CD4-positive, alpha-beta T cell treated with Interleukin-4 for 4 hours (primary cell): ENCODE data around the gene PSMB9.
"Not testable (repeated sequence)": the region's sequence is repeated elsewhere in the genome, so short reads cannot be mapped to it uniquely, and the experiment has no call there.

Experiments used
- DNase-seq: peaks from one replicate; pipeline ENCODE4 v3.0.0-alpha.2; 2020

The PSMB9 gene

DNA sequence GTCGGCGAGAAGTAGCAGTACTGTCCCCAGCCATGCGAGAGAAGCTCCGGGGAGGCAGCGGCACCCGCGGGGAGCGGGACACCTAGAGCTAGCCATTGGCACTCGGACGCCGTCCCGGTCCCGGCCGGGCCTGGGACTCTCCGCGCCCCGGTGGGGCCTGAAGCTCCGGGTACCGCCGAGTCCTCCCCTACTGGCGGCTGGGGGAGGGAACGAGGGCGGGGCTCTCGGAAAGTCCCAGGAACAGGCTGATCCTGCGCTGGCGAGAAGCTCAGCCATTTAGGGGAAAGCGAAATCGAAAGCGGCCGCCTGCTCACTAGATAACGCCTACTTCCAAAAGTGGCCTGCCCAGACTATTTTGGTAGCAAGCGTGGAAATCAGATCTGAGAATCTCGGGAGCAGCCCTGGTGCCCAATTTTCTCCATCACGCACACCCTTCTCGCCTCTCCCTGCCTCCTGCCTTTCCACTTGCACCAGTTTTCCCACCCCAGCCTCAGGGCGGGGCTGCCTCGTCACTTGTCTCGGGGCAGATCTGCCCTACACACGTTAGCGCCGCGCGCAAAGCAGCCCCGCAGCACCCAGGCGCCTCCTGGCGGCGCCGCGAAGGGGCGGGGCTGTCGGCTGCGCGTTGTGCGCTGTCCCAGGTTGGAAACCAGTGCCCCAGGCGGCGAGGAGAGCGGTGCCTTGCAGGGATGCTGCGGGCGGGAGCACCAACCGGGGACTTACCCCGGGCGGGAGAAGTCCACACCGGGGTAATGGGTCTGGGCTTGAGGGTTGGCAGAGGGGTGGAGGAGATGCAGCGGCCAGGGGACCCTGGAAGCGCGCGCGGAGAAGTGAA lies at the start of gene PSMB9, which contains the start of gene TAP1:
TSS of gene PSMB9 (plus strand) at position 652 of the 835 bp plus-strand sequence. CDS start at position 690, 38 bp downstream.
TSS of gene TAP1 (minus strand) at position 164 of the 835 bp plus-strand sequence. CDS start at position 96, 68 bp downstream.
- DNase-seq, result peak; percentile 95

DNA sequence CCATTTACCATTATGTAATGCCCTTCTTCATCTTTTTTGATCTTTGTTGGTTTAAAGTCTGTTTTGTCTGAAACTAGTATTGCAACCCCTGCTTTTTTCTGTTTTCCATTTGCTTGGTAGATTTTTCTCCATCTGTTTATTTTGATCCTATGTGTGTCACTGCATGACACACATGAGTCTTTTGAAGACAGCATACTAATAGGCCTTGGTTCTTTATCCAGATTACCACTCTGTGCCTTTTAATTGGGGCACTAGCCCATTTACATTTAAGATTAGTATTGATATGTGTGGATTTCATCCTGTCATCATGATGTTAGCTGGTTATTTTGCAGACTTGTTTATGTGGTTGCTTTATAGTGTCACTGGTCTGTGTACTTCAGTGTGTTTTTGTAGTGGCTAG lies 48.6 kb upstream of the PSMB9 start:
- not testable (repeated sequence) for DNase-seq

DNA sequence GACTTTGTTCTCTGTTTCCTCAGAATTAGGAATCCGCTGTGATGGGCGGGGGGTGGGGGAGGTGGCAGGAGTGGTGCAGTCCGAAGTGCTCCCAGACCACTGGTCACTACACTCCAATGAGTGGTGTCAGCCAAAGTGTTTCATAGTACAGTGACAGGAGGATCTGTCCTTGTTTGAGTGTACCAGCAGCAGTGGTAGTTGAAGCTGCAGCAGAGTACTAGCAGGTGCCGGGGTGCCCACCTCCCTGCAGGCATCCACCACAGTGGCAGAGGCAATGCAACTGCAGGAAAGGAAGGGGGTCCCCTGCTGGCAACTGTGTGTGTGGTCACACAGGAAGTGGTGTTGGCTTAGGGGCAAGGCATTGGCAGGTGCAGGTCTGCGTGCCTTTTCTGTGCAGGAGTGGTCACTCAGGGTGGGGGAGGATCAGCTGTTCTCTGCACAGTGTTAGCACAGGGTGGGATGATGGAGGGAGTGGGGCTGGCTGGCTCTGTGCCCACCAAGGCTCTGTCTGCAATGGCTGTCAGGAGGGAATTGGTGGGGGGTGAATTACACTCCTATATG lies 46.9 kb upstream of the PSMB9 start:
- DNase-seq, result no peak

DNA sequence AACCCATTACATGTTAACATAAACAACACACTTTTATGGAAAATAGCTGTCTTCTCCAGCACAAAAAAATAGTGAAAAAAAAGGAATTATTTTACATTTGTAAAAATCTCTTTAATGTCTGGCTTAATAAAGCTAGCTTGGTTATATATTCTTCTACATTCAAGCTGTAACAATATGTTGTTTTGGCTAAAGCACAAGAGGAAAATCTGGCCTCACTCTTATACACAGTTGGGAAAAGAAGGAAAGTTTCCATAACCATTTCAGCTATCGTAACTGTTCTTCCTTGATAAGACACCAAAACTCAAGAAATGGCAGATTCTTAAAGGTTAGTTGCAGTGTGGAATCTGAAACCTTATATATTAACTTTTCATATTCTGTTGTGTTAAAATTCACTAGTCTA lies 44.8 kb upstream of the PSMB9 start:
- no peak for DNase-seq

DNA sequence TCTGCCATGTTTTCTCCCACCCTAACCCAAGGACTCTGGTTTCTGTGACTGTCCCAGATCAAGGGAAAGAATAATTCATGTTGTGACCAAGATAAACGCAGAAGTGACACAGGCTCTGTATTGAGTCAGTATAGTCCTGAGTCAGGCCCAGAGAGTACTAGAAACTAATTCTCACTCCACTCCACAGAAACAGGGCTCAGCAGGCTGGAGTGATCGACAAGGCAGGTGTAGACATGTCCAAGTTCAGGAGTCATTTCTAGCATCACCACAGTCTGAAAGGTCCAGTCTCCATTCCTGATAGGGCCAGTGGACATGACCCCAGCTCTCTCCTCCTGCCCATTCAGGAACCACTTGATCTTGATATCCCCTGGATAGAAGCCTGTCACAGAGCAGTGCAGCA lies 39.8 kb upstream of the PSMB9 start:
- no peak for DNase-seq

DNA sequence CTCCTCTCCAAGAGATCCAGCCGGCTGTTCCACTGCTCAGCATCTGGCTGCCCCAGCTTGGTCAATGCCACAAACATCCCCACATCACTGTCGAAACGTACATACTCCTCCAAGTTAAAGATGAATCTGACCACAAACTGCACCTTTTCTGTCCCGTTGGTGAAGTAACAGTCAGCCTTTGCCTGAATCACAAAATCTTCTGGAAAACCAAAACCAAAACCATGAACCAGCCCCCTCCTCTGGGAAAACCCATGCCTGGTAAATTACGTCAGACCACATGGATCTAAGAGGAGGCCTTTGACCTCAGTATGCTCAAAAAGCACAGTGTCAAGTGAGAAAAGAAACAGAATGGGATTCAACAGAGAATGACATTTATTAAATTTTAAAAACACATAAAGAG lies 38.9 kb upstream of the PSMB9 start:
- DNase-seq, result no peak

DNA sequence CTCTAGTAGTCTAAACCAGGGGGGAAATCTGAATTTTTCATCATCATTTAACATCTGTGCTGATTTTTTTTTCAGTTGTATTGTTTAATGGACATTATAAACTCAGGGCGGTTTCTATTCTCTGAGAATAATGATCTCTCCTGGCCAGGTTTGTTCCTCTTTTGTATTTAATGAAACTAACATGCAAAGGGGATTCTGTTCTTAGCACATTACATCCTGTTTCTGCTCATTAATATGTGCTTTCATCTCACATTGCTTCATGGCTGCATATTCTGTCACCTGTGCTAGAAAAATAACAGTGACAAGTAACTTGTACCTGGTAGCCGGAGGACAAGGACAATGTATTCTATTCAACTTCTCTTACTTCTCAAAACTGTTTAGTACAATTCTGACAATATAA lies 38.0 kb upstream of the PSMB9 start:
- DNase-seq, result no peak

DNA sequence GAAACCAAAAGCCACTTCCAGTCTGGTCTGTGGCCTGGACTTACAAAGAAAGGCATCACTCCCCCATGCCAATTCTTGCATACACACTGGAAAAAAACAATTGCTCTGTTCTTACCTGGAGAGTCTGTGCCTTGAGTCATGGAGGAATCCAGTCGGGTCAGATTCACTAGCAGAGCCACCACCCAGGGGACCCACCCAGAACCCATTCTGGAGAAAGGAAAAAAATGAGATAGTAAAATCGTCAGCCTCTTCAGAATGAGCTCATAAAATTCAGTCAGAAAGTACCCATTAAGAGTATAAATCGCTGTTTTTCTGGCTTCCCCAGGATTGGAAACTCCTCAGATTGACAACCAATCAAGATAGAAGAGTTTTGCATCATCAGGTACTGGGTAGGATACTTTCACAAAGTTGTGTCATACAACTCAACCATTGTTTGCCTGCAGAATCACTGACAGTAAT lies 37.2 kb upstream of the PSMB9 start, which contains the start of gene HLA-DOB:
TSS of gene HLA-DOB (minus strand) at position 257 of the 459 bp plus-strand sequence. CDS start at position 206, 51 bp downstream.
- peak; percentile 31 for DNase-seq

DNA sequence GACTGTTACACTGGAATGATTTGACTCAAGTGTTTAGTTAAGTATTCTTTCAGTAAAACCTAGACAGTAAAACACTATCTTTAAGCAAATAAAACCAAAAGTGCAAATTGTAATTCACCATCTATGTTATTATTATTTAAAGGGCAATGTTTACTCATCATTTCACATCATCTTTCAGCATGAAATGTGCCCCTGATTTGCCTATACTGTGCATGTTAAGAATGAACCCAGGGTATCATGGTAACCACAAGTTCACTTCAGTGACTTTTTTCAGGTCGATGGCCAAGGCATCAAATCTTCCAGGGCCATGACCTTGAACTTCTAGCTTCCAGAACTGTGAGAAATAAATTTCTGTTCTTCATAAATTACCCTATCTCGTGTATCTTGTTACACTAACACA lies 35.1 kb upstream of the PSMB9 start:
- no peak for DNase-seq

DNA sequence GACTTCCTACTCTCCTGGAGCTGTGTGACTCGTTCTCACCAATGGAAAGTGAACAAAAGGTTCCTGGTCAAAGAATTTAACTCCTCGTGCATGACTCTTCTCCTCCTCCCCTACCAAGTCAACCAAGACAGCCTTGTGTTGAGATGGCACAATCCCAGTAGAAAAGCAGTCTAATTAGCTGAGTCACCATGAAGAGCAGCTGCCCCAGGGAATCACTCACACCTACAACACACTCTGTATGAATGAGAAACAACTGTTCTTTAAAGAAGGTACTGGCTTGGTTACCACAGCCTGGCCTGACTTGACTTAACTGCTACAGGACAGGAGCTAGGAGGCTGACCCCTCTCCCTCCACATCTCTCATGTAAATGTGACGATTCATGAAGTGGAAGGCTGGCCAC lies 34.3 kb upstream of the PSMB9 start:
- DNase-seq, result no peak

DNA sequence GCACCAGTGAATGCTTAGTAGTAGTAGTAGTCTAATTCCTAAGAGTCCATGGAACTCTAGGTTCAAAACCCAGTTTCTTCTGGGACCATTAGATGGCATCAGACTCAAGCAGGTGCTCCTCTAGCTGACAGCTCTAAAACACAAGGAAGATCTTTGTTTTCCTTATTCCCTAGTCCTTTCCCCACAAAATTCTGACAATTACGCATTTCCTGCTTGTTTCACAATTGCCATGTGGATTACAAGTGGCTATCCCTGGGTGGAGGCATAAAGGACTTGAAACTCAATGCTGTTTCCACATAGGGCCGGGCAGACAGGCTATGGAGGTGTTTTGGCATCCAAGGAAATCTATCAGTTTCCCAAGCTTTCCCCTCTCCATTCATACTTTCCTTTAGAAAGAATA lies 28.0 kb upstream of the PSMB9 start:
- DNase-seq, result no peak

DNA sequence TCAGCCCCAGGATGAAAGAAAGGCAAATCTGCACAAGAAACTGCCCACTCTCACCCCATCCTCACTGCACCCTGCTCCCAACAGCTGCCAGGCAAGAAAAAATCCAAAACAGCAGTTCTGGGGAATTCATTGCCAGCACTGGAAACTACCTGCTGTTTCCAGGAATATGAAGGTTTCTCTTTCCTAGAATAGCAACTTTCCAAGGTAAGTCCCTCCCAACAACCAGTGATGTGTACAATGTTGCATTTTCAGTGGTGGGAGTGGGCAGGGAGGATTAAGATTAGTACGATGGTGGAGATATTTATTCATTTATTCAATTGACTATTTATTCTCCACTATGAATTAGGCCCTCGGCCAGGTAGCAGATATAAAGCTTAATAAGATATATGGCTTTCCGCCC lies 27.0 kb upstream of the PSMB9 start:
- no peak for DNase-seq

DNA sequence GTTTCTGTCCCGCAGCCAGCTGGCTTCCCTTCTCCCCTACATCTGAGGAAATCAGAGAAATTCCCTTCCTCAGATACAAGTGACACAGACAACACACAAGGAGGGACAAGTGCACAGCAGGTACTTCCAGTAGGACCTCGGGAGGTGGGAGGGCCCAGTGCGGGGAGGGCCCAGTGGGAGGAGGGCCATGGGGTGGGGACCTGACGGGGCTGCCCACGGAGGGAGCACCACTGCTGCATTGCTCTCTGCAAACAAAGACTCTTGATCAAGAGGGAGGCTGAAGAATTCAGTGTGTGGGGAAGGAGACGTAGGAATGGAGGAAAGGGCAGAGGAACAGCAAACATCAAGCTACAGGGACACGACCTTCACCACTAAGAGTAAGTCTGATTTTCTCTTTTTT lies 24.5 kb upstream of the PSMB9 start:
- no peak for DNase-seq

DNA sequence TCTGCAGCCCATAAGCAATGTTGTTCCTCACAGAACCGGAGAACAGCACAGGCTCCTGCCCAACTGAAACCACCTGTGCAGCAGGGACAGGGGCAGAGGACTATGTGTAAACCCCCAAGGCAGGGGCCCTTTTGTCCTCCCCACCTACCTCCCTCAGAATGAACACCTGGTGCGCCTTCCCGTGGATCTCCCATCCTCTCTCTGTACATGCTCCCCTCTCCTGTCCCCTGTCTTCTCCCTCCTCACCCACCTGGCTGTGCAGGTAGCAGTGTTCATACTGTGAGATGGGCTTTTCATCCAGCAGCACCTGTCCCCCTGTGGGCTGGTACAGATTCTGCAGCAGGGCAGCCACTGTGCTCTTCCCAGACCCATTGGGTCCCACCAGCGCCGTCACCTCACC lies 24.0 kb upstream of the PSMB9 start:
- DNase-seq, result no peak

DNA sequence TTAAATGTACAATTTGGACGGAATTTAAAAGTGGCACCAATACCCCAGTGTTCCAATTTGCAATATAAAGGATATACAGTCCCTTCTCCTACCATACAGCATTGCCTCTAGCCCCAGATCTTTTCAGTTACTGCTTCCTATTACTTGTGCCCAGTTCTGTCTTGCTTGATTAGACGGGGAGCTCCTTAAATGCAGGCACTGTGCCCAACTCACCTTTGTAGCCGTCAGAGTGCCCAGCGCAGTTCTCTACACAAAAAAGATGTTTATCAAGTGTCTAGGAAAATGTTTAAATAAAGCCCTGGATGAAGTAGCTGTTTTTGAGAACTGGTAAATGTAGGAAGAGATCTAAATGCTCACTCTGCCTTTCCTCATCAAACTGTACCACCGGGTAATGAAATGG lies 23.1 kb upstream of the PSMB9 start:
- no peak for DNase-seq

DNA sequence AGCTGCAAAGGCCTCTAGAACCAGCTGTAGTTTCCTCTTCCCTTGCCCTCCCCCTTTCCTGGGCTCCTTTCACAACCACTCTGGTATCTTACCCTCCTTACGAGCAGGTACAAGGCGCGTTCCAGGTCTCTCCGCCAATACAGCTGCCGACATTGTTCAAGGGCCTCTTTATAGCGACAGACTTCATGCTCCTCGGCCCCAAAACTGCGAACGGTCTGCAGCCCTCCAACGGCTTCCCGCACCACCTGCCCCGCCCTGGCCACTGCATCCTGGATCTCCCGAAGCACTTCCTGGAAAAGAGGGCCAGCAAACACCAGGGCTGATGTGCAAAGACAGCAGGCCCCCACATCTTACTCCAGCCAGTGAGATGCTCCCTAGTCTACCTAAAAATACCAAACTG lies 21.5 kb upstream of the PSMB9 start:
- DNase-seq, result no peak

DNA sequence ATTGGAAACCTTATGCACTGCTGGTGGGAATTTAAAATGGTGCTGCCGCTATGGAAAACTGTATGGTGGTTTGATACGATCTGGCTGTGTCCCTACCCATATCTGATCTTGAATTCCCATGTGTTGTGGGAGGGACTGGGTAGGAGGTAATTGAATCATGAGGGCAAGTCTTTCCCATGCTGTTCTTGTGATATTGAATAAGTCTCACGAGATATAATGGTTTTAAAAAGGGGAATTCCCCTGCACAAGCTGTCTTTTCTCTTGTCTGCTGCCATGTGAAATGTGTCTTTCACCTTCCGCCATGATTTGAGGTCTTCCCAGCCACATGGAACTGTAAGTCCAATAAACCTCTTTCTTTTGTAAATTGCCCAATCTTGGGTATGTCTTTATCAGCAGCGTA lies 20.3 kb upstream of the PSMB9 start:
- no peak for DNase-seq

DNA sequence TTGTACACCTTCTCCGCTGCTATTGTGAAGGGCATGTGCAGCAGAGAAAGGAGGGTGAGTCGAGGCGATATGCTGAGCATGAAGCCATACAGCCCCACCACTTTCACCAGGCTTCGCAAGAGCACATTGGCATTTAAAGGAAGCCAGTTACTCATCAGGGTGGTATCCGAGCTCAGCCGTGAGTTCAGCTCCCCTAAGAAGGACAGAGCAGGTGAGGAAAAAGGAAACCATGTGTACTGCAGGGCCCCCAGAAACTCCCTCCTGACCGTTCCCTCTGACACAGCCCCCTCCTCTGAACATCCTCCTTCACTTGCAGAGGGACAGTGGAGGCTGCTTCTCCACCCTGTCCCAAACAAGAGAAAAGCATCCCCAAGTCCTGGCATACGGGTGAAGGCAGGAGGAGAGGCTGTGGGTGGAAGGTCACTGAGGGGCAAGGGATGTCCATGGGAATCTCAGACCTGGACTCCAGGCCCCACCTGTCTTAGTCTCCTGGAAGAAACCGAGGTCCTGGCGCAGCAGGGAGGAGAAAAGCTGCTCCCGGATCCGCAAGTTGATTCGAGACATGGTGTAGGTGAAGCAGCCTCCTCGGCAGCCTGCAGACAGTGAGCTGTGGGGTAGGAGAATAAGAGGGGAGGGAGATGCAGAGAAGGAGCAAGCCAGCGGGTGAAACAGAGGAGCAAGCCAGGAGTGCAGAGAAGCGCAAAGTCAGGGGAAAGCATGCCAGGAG lies 18.7 kb upstream of the PSMB9 start:
- no peak for DNase-seq

DNA sequence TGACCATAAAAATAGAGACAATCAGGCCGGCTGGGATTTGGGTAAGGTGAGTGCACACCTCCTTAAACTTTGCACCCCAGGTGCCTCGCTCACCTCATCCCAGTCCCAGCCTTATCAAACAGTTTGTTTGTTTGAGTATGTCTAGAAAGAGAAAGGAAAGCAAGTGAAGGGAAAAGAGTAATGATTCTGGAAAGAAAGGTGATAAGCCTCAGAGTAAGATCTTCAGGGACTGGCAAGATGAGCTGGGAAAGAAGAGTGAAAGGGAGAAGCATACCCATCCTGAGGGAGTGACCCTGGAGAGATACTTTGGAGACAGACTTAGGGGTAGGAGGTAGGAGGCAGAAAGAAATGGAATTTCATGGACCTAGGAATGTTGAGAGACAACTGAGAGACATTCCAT lies 17.1 kb upstream of the PSMB9 start:
- no peak for DNase-seq

DNA sequence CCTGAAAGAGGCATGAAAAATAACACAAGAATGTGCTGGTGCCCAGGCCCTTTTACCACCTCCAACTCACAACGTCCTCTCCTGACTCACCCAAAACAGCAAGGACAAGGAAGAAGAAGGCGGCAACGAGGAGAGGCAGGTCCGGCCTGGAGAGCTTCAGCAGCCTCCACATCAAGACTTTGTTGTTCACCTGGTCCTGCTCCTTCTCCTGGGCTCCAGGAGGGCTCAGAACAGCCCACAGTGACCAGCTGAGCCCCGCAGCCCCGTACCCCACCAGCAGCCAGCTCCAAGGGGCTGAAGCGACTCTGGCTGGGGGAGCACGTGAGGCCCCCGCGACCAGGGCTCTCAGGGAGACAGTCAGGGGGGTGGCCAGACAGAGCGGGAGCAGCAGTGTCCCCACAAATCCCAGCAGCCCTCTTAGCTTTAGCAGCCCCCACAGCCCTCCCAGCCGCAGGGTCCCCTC lies 16.3 kb upstream of the PSMB9 start:
- DNase-seq, result no peak

DNA sequence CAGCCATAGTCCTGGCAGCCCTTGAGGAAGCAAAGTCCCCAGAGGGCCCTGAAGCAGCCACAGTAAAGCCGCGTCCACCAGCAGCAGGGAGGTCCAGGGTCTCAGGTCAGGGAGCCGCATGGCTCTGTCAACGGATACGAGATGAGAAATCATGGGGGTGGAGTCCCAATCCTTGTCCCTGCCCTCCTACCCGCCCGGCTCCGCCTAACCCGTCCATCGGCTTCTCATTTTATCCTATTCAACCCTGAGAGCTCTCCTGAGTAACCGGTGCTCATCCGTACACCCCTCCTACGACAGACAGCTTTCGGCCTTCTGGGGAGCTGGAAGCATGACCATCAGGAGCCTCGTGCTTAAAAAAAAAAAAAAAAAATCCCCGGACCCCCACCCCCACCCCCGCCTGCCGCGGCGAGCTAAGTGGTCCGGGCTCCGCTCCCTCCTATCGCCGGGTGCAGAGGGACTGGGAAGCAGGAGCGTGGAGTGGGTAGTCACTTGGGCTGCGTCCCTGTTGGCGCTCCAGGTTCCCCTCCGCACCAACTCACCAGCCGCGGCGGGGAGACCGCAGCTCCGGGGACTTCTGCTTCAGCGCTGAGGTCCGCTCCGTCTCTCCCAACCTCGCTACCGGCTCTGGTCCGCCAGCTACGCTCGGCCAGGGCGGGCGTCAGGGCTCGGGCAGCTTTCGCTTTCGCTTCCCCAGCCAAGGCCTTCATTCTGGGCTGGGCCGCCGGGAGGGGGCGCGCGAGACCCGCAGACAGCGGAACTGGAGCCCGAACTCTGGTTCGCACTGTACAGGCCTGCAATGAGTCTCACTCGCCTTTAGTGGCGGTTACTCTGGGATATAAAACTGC lies 15.7 kb upstream of the PSMB9 start, which contains the start of gene TAP2:
TSS of gene TAP2 (minus strand) at position 626 of the 845 bp plus-strand sequence. CDS start at position 120, 506 bp downstream.
- peak; percentile 96 for DNase-seq

DNA sequence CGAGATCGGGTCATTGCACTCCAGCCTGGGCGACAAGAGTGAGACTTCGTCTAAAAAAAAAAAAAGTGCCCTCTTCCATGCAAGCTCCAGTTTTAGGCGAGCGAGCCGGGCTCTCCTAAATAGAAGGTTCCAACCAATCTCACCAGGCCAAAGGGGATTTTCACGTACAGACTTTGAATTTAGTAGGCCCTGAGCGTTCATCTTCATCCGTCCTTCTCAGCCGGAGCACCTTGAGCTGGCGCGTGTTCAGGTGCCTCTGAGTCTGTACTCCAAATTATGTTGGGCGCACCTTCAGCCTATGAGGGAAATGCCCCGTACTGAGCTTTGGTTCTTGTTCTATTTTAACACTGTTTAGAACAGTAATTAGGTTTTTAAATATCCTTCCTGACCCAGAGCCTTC lies 14.6 kb upstream of the PSMB9 start:
- DNase-seq, result no peak
